UCSD-AML1 (cell line): Measurements from ENCODE around the gene TMEM164.
A peak's percentile ranks its signal among the peaks of the same experiment; 100 is the strongest.

ENCODE experiments used
- DNase-seq: peaks from one replicate; lab custom pipeline; 2025; ENCODE audit not compliant: unreplicated experiment; lab: John Stamatoyannopoulos, UW

The TMEM164 gene

GRCh38 chrX:110161361-110161686 is 158.4 kb downstream of the TMEM164 start:
- no peak for DNase-seq

DNA sequence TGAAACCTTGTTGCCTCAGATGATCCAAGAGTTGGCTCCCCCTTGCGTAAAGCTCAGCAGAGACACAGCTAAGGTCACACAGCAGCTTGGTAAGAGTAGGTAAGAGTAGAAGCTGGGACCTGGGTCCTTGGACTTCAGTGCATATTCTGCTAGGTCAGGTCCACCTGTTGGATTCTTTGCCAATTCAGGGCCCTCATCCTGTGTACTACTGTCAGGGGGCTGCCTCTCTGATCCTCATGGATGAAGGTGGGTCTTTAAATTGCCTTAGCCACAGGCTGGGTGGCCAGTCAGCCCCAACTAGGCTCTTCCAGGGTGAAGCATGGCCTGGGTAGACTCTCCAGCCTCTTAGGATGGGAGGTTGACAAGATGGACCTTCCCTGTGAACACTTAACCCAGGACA is 159.2 kb downstream of the TMEM164 start:
- DNase-seq = no peak

- no peak for DNase-seq
These were observed 160.0 kb downstream of the TMEM164 start for GRCh38 chrX:110162867-110163266.

- DNase-seq = no peak
These were observed 160.6 kb downstream of the TMEM164 start for GRCh38 chrX:110163488-110163887.

GRCh38 chrX:110167952-110168451 is 165.1 kb downstream of the TMEM164 start:
- peak; percentile 32 for DNase-seq

GRCh38 chrX:110168585-110168984 is 165.7 kb downstream of the TMEM164 start:
- DNase-seq = no peak

- DNase-seq = no peak
These were observed 167.1 kb downstream of the TMEM164 start for GRCh38 chrX:110170029-110170428.

GRCh38 chrX:110171442-110171841 is 168.5 kb downstream of the TMEM164 start:
- no peak for DNase-seq

DNA sequence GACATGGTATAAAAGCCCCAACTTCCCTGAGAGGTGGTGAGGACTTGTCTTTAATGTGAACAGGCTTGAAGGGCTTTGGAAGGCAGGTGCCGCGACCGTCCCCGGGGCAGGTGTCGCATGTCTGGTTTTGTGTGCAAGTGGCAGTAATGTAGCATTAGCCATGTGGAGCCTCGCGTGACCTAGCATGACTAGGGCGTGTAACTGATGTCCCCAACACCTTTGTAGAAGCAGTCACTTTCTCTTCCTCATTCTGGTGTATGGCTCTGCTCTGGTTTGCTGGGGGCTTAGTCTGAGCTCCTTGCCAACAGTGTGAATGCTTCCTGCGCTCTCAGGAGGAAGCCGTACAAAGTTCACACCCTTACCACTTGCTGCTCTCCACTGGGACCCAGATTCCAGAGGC is 169.3 kb downstream of the TMEM164 start:
- no peak for DNase-seq

- DNase-seq = no peak
These were observed 170.6 kb downstream of the TMEM164 start for GRCh38 chrX:110173192-110174175.

GRCh38 chrX:110175146-110175545 is 172.2 kb downstream of the TMEM164 start:
- no peak for DNase-seq

DNA sequence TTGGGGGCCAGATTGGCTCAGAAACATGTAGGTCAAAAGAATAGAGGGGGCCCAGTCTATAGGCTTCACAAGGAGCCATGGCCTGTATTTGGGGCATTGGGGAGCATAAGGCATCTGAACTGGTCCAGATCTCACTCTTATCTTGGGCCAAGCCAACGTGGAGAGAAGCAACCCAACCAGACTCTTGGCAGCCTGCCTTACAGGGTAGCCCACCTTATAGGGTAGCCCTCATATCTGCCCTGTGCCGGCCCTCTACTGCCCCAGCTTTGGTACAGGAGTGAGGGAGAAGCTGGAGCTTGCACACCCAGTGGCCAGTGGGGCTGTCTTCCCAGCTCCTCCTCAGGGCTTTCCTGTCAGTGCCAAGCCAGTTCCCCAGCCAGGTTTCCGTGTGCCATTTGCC is 172.8 kb downstream of the TMEM164 start:
- no peak for DNase-seq

- DNase-seq = no peak
These were observed 175.4 kb downstream of the TMEM164 start for GRCh38 chrX:110178179-110178865.

GRCh38 chrX:110180176-110180927 is 177.4 kb downstream of the TMEM164 start:
- no peak for DNase-seq

- no peak for DNase-seq
These were observed 178.0 kb downstream of the TMEM164 start for GRCh38 chrX:110180928-110181310.

DNA sequence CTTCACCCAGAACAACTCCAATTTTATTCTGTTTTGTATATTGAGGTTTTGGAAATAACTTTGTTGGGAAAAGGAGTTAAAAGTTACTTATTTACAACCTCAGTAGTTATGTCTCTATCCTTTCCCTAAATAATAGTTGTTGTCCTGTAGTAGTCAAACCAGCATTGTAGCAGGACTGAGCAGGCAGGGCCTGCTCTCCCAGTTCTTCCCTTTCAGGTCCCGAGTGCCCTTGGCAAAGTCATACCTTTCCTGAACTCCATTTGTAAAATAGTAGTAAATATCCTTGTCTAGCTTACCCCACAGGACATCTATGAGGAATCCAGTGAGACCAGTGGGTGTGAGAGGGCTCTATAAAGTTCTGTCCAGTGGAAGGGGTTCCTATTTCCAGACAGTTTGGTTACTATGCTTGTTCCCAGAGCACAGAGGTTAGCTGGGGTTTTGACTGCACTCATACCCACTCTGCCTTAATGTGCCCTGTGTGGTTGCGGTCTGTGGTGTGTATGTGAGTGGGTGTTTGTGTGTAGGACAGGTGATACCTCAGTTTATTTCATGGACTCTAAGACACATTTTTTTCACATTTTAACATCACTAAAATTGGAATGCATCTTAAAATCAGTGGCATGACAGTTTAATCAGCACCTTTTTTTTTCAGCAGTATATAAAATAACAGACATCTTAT is 178.7 kb downstream of the TMEM164 start:
- no peak for DNase-seq

- no peak for DNase-seq
These were observed 179.4 kb downstream of the TMEM164 start for GRCh38 chrX:110182362-110182761.

DNA sequence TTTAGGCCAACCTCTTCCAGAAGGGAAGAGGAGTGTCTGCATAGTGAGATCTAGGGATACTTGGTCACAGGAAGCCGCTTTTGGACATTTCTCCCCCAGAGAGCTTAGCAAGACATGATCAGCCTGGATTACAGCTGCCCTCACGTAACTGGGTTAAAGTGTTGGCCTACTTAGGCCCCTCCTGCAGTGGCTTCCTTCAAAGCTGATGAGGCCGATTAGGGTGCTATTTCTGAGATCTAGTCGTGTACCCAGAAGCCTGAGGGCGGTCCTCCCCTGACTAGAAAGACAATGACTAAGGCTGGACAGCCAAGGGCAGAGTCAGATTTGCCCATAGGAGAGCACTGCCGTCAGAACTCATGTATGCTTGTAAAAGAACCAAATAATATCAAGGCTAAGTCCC is 180.0 kb downstream of the TMEM164 start:
- no peak for DNase-seq

DNA sequence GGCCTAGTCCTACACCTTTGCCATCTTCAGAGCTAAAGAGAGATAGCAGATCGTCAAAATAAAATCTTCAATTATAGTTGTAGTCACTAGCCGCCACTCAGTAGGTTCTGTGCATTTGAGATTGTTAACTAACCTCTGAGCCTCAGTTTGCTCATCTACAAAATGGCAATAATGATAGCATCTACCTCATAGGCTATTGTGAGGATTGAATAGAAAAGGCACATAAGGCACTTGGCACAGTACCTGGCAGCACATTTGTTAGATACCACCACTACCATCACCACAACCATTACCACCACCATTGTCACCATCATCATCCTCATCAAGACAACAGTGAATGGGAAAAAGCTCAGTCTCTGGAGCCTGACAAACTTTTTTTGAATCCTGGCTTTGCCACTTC is 180.4 kb downstream of the TMEM164 start:
- DNase-seq = no peak

DNA sequence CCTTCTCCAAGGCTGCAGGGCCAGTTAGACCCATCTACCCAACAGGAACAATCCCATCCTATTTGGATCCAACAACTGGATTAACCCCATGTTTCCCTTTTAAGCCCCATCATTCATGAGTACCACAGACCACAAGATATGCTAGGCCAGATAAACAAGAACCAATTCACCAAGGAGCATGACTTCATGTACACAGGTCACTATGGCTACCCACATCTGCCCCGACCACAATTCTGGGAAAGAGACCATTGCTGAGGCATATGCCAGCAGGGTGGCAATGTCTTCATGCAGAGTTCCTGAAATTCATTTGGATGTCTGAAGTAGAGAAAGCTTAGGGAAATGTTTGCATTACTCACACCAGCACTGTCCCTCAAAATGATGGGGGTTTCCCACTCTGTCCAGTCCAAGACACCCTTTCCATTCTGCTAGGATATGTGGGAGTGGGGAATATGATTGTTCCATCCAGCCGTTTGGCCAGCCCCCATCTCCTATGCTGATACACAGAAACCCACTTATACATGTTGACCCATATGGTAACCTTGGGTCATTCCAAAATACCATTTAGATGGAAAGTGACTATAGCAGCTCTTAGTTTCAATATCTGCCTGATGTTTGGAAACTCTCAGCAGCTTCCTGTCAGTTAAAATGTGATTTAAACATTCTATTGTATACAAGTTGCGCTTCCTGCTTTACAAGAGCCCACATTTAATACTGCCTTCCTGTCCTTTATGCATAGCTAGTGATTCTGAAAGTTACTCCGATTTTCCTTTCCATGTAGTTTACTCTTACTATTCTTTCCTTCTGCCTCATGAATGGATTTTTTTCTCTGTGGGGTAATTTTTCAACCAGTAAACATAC is 186.0 kb downstream of the TMEM164 start:
- DNase-seq = no peak
